Measurements from ENCODE around the gene CCDC24. TPM values are rescaled to one million over a fixed set of nuclear protein-coding genes. Genes with fewer than 3 reads are reported as not detected.

CCDC24 gene
- total RNA-seq, 1 experiment from 2014 or later: 5.2 TPM

DNA sequence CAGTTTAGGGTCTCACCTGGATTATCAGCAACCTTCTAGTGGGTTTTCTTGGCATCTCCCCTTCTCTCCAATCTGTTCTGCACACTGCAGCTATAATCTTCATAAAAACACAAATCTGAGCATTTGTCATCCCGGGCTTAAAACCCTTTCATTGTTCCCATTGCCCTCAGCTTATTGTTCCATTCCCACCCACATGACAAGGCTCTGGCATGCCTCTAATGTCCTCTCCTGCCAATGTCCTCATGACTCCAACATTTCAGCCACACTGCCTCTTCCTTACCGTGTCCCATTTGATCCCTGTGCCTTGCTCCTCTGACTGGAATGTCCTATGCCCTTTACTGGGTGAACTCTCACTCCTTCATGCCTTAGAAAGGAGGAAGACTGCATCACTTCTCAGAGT is 29.1 kb upstream of the CCDC24 start:
- H3K36me3 ChIP-seq (ENCODE audit: control insufficient read depth, insufficient read depth, low read length): no peaks in the 10 kb centered on the region
- CTCF ChIA-PET: no interaction called here
- H3K4me3 Mint-ChIP-seq (ENCODE audit: unreplicated experiment): no peak overlapping the region
- no peaks in the 10 kb centered on the region for H3K27me3 Mint-ChIP-seq (ENCODE audit: insufficient read depth, unreplicated experiment)
- H3K36me3 Mint-ChIP-seq (ENCODE audit: insufficient read depth, unreplicated experiment): no peaks in the 10 kb centered on the region
- no peak overlapping the region for H3K27ac Mint-ChIP-seq (ENCODE audit: unreplicated experiment)
- H3K9me3 ChIP-seq: no peaks in the 10 kb centered on the region
- no peak overlapping the region for H3K4me3 ChIP-seq (ENCODE audit: low read depth, low read length)
- no TSS peak for BruUV-seq (replicated peaks)
- H3K4me1 ChIP-seq: no peaks in the 10 kb centered on the region
- no peaks in the 10 kb centered on the region for H3K27me3 ChIP-seq (replicated peaks; ENCODE audit: control insufficient read depth, insufficient read depth, low read length)
- no peaks in the 10 kb centered on the region for H3K4me1 Mint-ChIP-seq (ENCODE audit: low read depth, unreplicated experiment)
- intact Hi-C loops (cut with micrococcal nuclease; ENCODE audit: unreplicated experiment): no loop called here
- TF ChIP-seq, protein P1, sequence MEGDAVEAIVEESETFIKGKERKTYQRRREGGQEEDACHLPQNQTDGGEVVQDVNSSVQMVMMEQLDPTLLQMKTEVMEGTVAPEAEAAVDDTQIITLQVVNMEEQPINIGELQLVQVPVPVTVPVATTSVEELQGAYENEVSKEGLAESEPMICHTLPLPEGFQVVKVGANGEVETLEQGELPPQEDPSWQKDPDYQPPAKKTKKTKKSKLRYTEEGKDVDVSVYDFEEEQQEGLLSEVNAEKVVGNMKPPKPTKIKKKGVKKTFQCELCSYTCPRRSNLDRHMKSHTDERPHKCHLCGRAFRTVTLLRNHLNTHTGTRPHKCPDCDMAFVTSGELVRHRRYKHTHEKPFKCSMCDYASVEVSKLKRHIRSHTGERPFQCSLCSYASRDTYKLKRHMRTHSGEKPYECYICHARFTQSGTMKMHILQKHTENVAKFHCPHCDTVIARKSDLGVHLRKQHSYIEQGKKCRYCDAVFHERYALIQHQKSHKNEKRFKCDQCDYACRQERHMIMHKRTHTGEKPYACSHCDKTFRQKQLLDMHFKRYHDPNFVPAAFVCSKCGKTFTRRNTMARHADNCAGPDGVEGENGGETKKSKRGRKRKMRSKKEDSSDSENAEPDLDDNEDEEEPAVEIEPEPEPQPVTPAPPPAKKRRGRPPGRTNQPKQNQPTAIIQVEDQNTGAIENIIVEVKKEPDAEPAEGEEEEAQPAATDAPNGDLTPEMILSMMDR (IDR thresholded peaks at IDR 0.05; ENCODE audit: insufficient read depth in 1 of 2, low read depth in 1 of 2, low read length in 1 of 2, severe bottlenecking in 1 of 2, unreplicated experiment in 1 of 2): no peak
- POLR2A ChIA-PET: no interaction called here
- DNase-seq: no peak
- H3K9me3 Mint-ChIP-seq (ENCODE audit: unreplicated experiment): no peaks in the 10 kb centered on the region

DNA sequence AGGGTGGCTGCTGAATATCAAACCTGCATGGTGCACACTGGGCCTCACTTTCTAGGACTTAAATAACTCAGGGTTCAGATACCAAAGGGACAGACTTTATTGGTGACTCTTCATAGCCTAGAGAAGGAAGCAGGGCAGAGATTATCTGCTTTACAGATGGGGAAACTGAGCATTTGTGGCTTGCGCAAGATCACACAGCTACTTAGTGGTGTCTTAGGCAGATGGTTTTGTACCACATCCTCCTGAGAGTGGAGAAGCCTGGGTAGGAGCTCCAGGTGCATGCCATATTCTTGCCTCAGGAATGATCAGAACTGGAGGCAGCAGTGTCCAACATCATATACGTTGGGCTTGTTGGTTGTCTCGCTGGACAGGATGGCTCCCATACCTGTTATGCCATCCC is 28.4 kb upstream of the CCDC24 start:
- no peaks in the 10 kb centered on the region for H3K36me3 ChIP-seq (ENCODE audit: control insufficient read depth, insufficient read depth, low read length)
- H3K4me1 Mint-ChIP-seq (ENCODE audit: low read depth, unreplicated experiment): no peaks in the 10 kb centered on the region
- POLR2A ChIA-PET: no interaction called here

DNA sequence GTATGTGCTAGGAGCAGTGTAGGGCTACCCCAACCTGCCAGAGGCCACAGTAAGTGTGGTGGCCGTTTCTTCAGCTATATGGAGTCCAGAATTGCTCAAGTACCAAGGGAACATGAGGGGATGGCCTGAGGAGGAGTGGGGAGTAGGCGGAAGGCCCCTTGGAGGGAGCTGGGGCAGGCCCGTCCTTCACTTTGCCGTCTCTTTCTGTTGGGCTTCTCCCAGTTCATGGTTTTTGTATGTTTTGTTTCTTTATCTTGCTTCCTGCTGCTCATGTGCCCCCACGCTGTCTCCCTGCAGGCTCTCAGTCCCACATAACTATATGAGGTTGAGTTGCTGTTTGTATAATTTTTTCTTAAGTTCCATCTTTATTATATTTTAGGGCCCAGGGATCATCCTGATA is 27.5 kb upstream of the CCDC24 start:
- H3K4me1 ChIP-seq: no peaks in the 10 kb centered on the region
- no peak for DNase-seq
- CTCF ChIA-PET: no interaction called here
- BruUV-seq (replicated peaks): no TSS peak
- POLR2A ChIA-PET: no interaction called here
- no peaks in the 10 kb centered on the region for H3K36me3 ChIP-seq (ENCODE audit: control insufficient read depth, insufficient read depth, low read length)
- H3K27me3 Mint-ChIP-seq (ENCODE audit: insufficient read depth, unreplicated experiment): no peaks in the 10 kb centered on the region
- H3K4me1 Mint-ChIP-seq (ENCODE audit: low read depth, unreplicated experiment): no peaks in the 10 kb centered on the region
- no peaks in the 10 kb centered on the region for H3K9me3 ChIP-seq
- no peak overlapping the region for H3K4me3 Mint-ChIP-seq (ENCODE audit: unreplicated experiment)
- H3K4me3 ChIP-seq (ENCODE audit: low read depth, low read length): no peak overlapping the region
- H3K27me3 ChIP-seq (replicated peaks; ENCODE audit: control insufficient read depth, insufficient read depth, low read length): no peaks in the 10 kb centered on the region
- TF ChIP-seq, protein P1 (IDR thresholded peaks at IDR 0.05; ENCODE audit: insufficient read depth in 1 of 2, low read depth in 1 of 2, low read length in 1 of 2, severe bottlenecking in 1 of 2, unreplicated experiment in 1 of 2): no peak
- H3K36me3 Mint-ChIP-seq (ENCODE audit: insufficient read depth, unreplicated experiment): no peaks in the 10 kb centered on the region
- H3K27ac Mint-ChIP-seq (ENCODE audit: unreplicated experiment): no peak overlapping the region
- intact Hi-C loops (cut with micrococcal nuclease; ENCODE audit: unreplicated experiment): no loop called here
- H3K9me3 Mint-ChIP-seq (ENCODE audit: unreplicated experiment): no peaks in the 10 kb centered on the region

More for the DNA sequence above, 28.4 kb upstream of the CCDC24 start:
- H3K4me3 Mint-ChIP-seq (ENCODE audit: unreplicated experiment): no peak overlapping the region
- H3K27ac Mint-ChIP-seq (ENCODE audit: unreplicated experiment): no peak overlapping the region
- DNase-seq: no peak
- H3K9me3 ChIP-seq: no peaks in the 10 kb centered on the region
- no TSS peak for BruUV-seq (replicated peaks)
- no peaks in the 10 kb centered on the region for H3K36me3 Mint-ChIP-seq (ENCODE audit: insufficient read depth, unreplicated experiment)
- TF ChIP-seq, protein P1 (IDR thresholded peaks at IDR 0.05; ENCODE audit: insufficient read depth in 1 of 2, low read depth in 1 of 2, low read length in 1 of 2, severe bottlenecking in 1 of 2, unreplicated experiment in 1 of 2): no peak
- no peaks in the 10 kb centered on the region for H3K9me3 Mint-ChIP-seq (ENCODE audit: unreplicated experiment)
- intact Hi-C loops (cut with micrococcal nuclease; ENCODE audit: unreplicated experiment): no loop called here
- H3K4me3 ChIP-seq (ENCODE audit: low read depth, low read length): no peak overlapping the region
- H3K27me3 ChIP-seq (replicated peaks; ENCODE audit: control insufficient read depth, insufficient read depth, low read length): no peaks in the 10 kb centered on the region
- H3K27me3 Mint-ChIP-seq (ENCODE audit: insufficient read depth, unreplicated experiment): no peaks in the 10 kb centered on the region
- no peaks in the 10 kb centered on the region for H3K4me1 ChIP-seq
- CTCF ChIA-PET: no interaction called here

Data from Caco-2 (cell line).